GM12878 (cell line): Measurements from ENCODE around the gene MPEG1. TPM values are rescaled to one million over a fixed set of nuclear protein-coding genes. Genes with fewer than 3 reads are reported as not detected.

Experiments used
- BHLHE40 ChIP-seq, 2 experiments: fragments of 450-650 bp in 1 of 2; IDR thresholded peaks; 2 replicates each; pipeline ENCODE4 v1.6.1; 2011 to 2017; ENCODE audit warnings: low read depth in 2 of 2, borderline replicate concordance in 1 of 2, improper control_type of control experiment in 1 of 2, low read length in 1 of 2, mild to moderate bottlenecking in 1 of 2
- BRCA1 ChIP-seq: IDR thresholded peaks from 2 replicates; pipeline ENCODE4 v1.6.1; 2011; ENCODE audit warnings: low read depth, low read length, improper control_type of control experiment
- CBX5 ChIP-seq: sonication (generic); IDR thresholded peaks from 2 replicates; pipeline ENCODE4 v1.6.1; 2016; ENCODE audit warnings: low read depth, moderate library complexity, mild to moderate bottlenecking, inconsistent platforms
- CHD1 ChIP-seq: IDR thresholded peaks from 2 replicates; pipeline ENCODE4 v1.6.1; 2012; ENCODE audit warnings: low read depth, low read length, improper control_type of control experiment
- CHD2 ChIP-seq: IDR thresholded peaks from 2 replicates; pipeline ENCODE4 v1.6.1; 2011; ENCODE audit warnings: low read depth, low read length, improper control_type of control experiment, borderline replicate concordance
- CREM ChIP-seq: IDR thresholded peaks from 2 replicates; pipeline ENCODE4 v1.6.1; 2014; ENCODE audit warnings: antibody characterized with exemption, low read depth
- DPF2 ChIP-seq: fragments of 450-650 bp; IDR thresholded peaks from 2 replicates; pipeline ENCODE4 v1.6.1; 2017; ENCODE audit warnings: mild to moderate bottlenecking
- E4F1 ChIP-seq: fragments of 450-650 bp; IDR thresholded peaks from 2 replicates; pipeline ENCODE4 v1.6.1; 2018; ENCODE audit warnings: borderline replicate concordance, mild to moderate bottlenecking; ENCODE audit not compliant: partially characterized antibody
- EZH2 ChIP-seq: IDR thresholded peaks from 2 replicates; pipeline ENCODE4 v1.6.1; 2012; ENCODE audit warnings: low read depth, mild to moderate bottlenecking, control low read depth, inconsistent platforms, low read length, borderline replicate concordance; ENCODE audit not compliant: control insufficient read depth
- IKZF1 ChIP-seq: fragments of 450-650 bp; conservative IDR thresholded peaks from 2 replicates; pipeline ENCODE4 v1.6.1; 2017; ENCODE audit warnings: antibody characterized with exemption, mild to moderate bottlenecking
- JUNB ChIP-seq: IDR thresholded peaks from 2 replicates; pipeline ENCODE4 v1.6.1; 2016; ENCODE audit warnings: antibody characterized with exemption, mild to moderate bottlenecking
- LARP7 ChIP-seq: fragments of 450-650 bp; IDR thresholded peaks from 2 replicates; pipeline ENCODE4 v1.6.1; 2017; ENCODE audit warnings: mild to moderate bottlenecking
- MTA2 ChIP-seq: fragments of 450-650 bp; IDR thresholded peaks from 2 replicates; pipeline ENCODE4 v1.6.1; 2016; ENCODE audit warnings: low read depth, mild to moderate bottlenecking, moderate library complexity
- NBN ChIP-seq: fragments of 450-650 bp; IDR thresholded peaks from 2 replicates; pipeline ENCODE4 v1.6.1; 2016
- NFYB ChIP-seq: IDR thresholded peaks from 2 replicates; pipeline ENCODE4 v1.6.1; 2011; ENCODE audit warnings: low read depth, mild to moderate bottlenecking, low read length, improper control_type of control experiment, moderate library complexity; ENCODE audit not compliant: insufficient read depth
- PAX8 ChIP-seq: fragments of 450-650 bp; IDR thresholded peaks from 2 replicates; pipeline ENCODE4 v1.6.1; 2017; ENCODE audit warnings: mild to moderate bottlenecking, moderate library complexity
- POU2F2 ChIP-seq: IDR thresholded peaks from 3 replicates; pipeline ENCODE4 v1.6.1; 2011; ENCODE audit warnings: low read depth, mild to moderate bottlenecking, low read length, borderline replicate concordance
- RBBP5 ChIP-seq: fragments of 200-600 bp; sonication (generic); conservative IDR thresholded peaks from 2 replicates; pipeline ENCODE4 v1.6.1; 2016
- SP1 ChIP-seq: IDR thresholded peaks from one replicate; pipeline ENCODE4 v1.6.1; 2011; ENCODE audit warnings: low read depth, low read length
- TAF1 ChIP-seq: IDR thresholded peaks from 2 replicates; pipeline ENCODE4 v1.6.1; 2011; ENCODE audit warnings: mild to moderate bottlenecking, low read depth, low read length, borderline replicate concordance
- YBX1 ChIP-seq: fragments of 450-650 bp; IDR thresholded peaks from 2 replicates; pipeline ENCODE4 v1.6.1; 2016; ENCODE audit warnings: antibody characterized with exemption
- YY1 ChIP-seq: IDR thresholded peaks from 2 replicates; pipeline ENCODE4 v1.6.1; 2011; ENCODE audit warnings: low read depth, mild to moderate bottlenecking, low read length
- ZBTB11 ChIP-seq: fragments of 450-650 bp; formaldehyde crosslinking; IDR thresholded peaks from 2 replicates; pipeline ENCODE4 v1.5.0; 2022; ENCODE audit warnings: mild to moderate bottlenecking, missing genetic modification characterization
- ZBTB33 ChIP-seq: fragments of 450-650 bp; IDR thresholded peaks from 2 replicates; pipeline ENCODE4 v1.6.1; 2017; ENCODE audit warnings: mild to moderate bottlenecking
- polyA plus RNA-seq, 11 experiments: library from polyadenylated mRNA; depleted of rRNA in 4 of 11; unstranded in 6 of 11; stranded (reverse) in 5 of 11; fragments of >200 nt; fragmentation: Nextera tagmentation in 4 of 11; fragmentation: Illumina TruSeq in 1 of 11; extraction: Ambion mirVana in 4 of 11; extraction: Trizol in 1 of 11; gene quantifications; 1 replicate in 1 of 11; 2 replicates in 10 of 11; pipeline versions ENCODE4 v1.2.1 to v1.2.3, GENCODE V29; 2011 to 2016; ENCODE audit warnings: inconsistent platforms in 2 of 11, missing spikeins in 2 of 11, low read depth in 1 of 11
- total RNA-seq, 4 experiments: library from RNA; depleted of rRNA in 3 of 4; stranded (reverse); fragments of >200 nt in 3 of 4; fragmentation: Illumina TruSeq in 1 of 4; extraction: Trizol in 1 of 4; gene quantifications; 2 replicates each; pipeline versions ENCODE4 v1.2.1 to v1.2.3, GENCODE V29; 2013 to 2021

The MPEG1 gene
- total and polyA plus RNA-seq, 10 of the 15 experiments (the other 5 are each of a cell fraction or from before 2014, with no cell fraction given) = 1.3 to 15.6 (median 11.7) TPM; not detected in 1

GRCh38 chr11:59199546-59200422, 12.9 kb downstream of the MPEG1 start (continued):
- no peak for TF ChIP-seq ZBTB11 (CRISPR knock-in tag)
- peak; percentile 52; the same call in 1 of the 2 replicates for TF ChIP-seq CREM
- TF ChIP-seq YY1 = peak; percentile 68; the same call in 1 of the 2 replicates
- TF ChIP-seq YBX1 = peak; percentile 94; the same call in 1 of the 2 replicates
- no peak; the same call in 1 of the 2 replicates for TF ChIP-seq CBX5
- no peak for TF ChIP-seq LARP7
- TF ChIP-seq IKZF1 = peak; percentile 88
- peak; percentile 60 to 75; a peak in 2 of 4 replicates for TF ChIP-seq BHLHE40 (IDR thresholded peaks at IDR 0.05; ENCODE audit: borderline replicate concordance in 1 of 2, low read depth in 2 of 2, low read length in 1 of 2)
- TF ChIP-seq CHD2 = no peak; the same call in 1 of the 2 replicates
- peak; percentile 52; the same call in 1 of the 3 replicates for TF ChIP-seq POU2F2
- no peak for TF ChIP-seq SP1
- TF ChIP-seq NFYB = no peak
- no peak for TF ChIP-seq CHD1
- TF ChIP-seq JUNB = peak; percentile 63
- TF ChIP-seq BRCA1 = no peak
- peak; percentile 76; the same call in 1 of the 2 replicates for TF ChIP-seq DPF2
- TF ChIP-seq E4F1 = no peak
- TF ChIP-seq ZBTB33 = no peak
- TF ChIP-seq MTA2 = peak; percentile 99
- no peak for TF ChIP-seq EZH2
- TF ChIP-seq NBN = peak; percentile 89
- no peak for TF ChIP-seq RBBP5
- no peak for TF ChIP-seq PAX8
- TF ChIP-seq TAF1 = no peak
